GM12878 (cell line): ENCODE data around the gene RPS6KA4. TPM values are rescaled to one million over a fixed set of nuclear protein-coding genes. Genes with fewer than 3 reads are reported as not detected.

Experiments used
- ATAC-seq: fragments of 200-7000 bp; cut with Tn5 transposase; 3 replicates; pipeline ENCODE4 v1.9.1; 2020; ENCODE audit warnings: mild to moderate bottlenecking, moderate library complexity
- BruUV-seq: library from RNA; stranded (reverse); fragments of 400-500 nt; replicated peaks from 2 replicates; lab custom pipeline; 2021; lab: Mats Ljungman, UMichigan
- CTCF ChIA-PET: fragments of 300-600 bp; sonication (Branson Sonifier 250); formaldehyde crosslinking; extraction: SDS; loops from one replicate; lab custom pipeline; 2021; ENCODE audit warnings: inconsistent platforms; lab: Yijun Ruan, JAX
- POLR2A ChIA-PET: fragments of 350-600 bp; formaldehyde crosslinking; extraction: SDS; loops from one replicate; lab custom pipeline; 2021; ENCODE audit warnings: inconsistent platforms; lab: Charles Lee
- RAD21 ChIA-PET: fragments of 300-600 bp; sonication (Branson Sonifier 250); formaldehyde crosslinking; loops from one replicate; lab custom pipeline; 2023; ENCODE audit warnings: antibody characterized with exemption; ENCODE audit not compliant: unreplicated experiment; lab: Charles Lee
- SMC1A ChIA-PET: fragments of 300-600 bp; sonication (Branson Sonifier 250); formaldehyde crosslinking; loops from one replicate; lab custom pipeline; 2023; ENCODE audit not compliant: unreplicated experiment, uncharacterized antibody; lab: Charles Lee
- DNase-seq: peaks from one replicate; pipeline ENCODE4 v3.0.0-alpha.2; 2011; ENCODE audit warnings: low read depth, low spot score
- FAIRE-seq: peaks from 3 replicates; lab custom pipeline; 2011; peaks lifted over from hg19 to GRCh38; lab: Jason Lieb, UNC
- H2AFZ ChIP-seq: 2 replicates; pipeline ENCODE4 v1.6.0; 2011; ENCODE audit warnings: low read depth, low read length, control low read depth; ENCODE audit not compliant: control insufficient read depth
- H3K27ac ChIP-seq: 2 replicates; pipeline ENCODE4 v1.5.1; 2011; ENCODE audit warnings: control low read depth; ENCODE audit not compliant: control insufficient read depth, insufficient read depth
- H3K27me3 ChIP-seq, 2 experiments: replicated peaks in 1 of 2; 2 replicates each; pipeline versions ENCODE4 v1.6.0 to v1.6.1; 2011; ENCODE audit warnings: low read length in 1 of 2; ENCODE audit not compliant: control insufficient read depth in 2 of 2, insufficient read depth in 2 of 2
- H3K36me3 ChIP-seq, 2 experiments: 2 replicates each; pipeline ENCODE4 v1.5.1; 2011; ENCODE audit warnings: low read length in 1 of 2; ENCODE audit not compliant: control insufficient read depth in 2 of 2, insufficient read depth in 2 of 2
- H3K4me1 ChIP-seq: 2 replicates; pipeline ENCODE4 v1.6.1; 2011; ENCODE audit warnings: mild to moderate bottlenecking, low read length, moderate library complexity, mixed read lengths; ENCODE audit not compliant: control insufficient read depth, insufficient read depth
- H3K4me2 ChIP-seq: 2 replicates; pipeline ENCODE4 v1.6.0; 2011; ENCODE audit warnings: control low read depth; ENCODE audit not compliant: control insufficient read depth, insufficient read depth
- H3K4me3 ChIP-seq: fragments of 200-600 bp; sonication (generic); 2 replicates; pipeline ENCODE4 v1.5.1; 2016
- H3K79me2 ChIP-seq: 2 replicates; pipeline ENCODE4 v1.6.0; 2011; ENCODE audit warnings: low read length; ENCODE audit not compliant: control insufficient read depth, insufficient read depth
- H3K9ac ChIP-seq: 2 replicates; pipeline ENCODE4 v1.8.0; 2011; ENCODE audit warnings: low read length, control low read depth, mixed read lengths; ENCODE audit not compliant: control insufficient read depth, insufficient read depth
- H3K9me3 ChIP-seq: replicated peaks from 3 replicates; pipeline ENCODE4 v1.5.1; 2011; ENCODE audit warnings: mild to moderate bottlenecking, low read length; ENCODE audit not compliant: control insufficient read depth, insufficient read depth
- H4K20me1 ChIP-seq: 2 replicates; pipeline ENCODE4 v1.6.0; 2011; ENCODE audit not compliant: control insufficient read depth, insufficient read depth
- CHD1 ChIP-seq: IDR thresholded peaks from 2 replicates; pipeline ENCODE4 v1.6.1; 2012; ENCODE audit warnings: low read depth, low read length, improper control_type of control experiment
- CHD4 ChIP-seq: fragments of 200-600 bp; sonication (generic); IDR thresholded peaks from 2 replicates; pipeline ENCODE4 v1.6.1; 2016; ENCODE audit warnings: mild to moderate bottlenecking
- IKZF2 ChIP-seq, 2 experiments: fragments of 450-650 bp; IDR thresholded peaks; 2 replicates each; pipeline ENCODE4 v1.6.1; 2017; ENCODE audit warnings: mild to moderate bottlenecking in 2 of 2, moderate library complexity in 2 of 2
- JUNB ChIP-seq: IDR thresholded peaks from 2 replicates; pipeline ENCODE4 v1.6.1; 2016; ENCODE audit warnings: antibody characterized with exemption, mild to moderate bottlenecking
- LARP7 ChIP-seq: fragments of 450-650 bp; IDR thresholded peaks from 2 replicates; pipeline ENCODE4 v1.6.1; 2017; ENCODE audit warnings: mild to moderate bottlenecking
- MTA3 ChIP-seq: IDR thresholded peaks from 2 replicates; pipeline ENCODE4 v1.6.1; 2012; ENCODE audit warnings: low read length, inconsistent platforms, borderline replicate concordance
- PAX5 ChIP-seq: IDR thresholded peaks from 2 replicates; pipeline ENCODE4 v1.6.1; 2011; ENCODE audit warnings: low read depth, low read length, borderline replicate concordance
- POLR2AphosphoS2 ChIP-seq: IDR thresholded peaks from 2 replicates; pipeline ENCODE4 v1.6.1; 2011; ENCODE audit warnings: low read depth, mild to moderate bottlenecking, low read length, improper control_type of control experiment, moderate library complexity
- RAD21 ChIP-seq: IDR thresholded peaks from 2 replicates; pipeline ENCODE4 v1.6.1; 2011; ENCODE audit warnings: mild to moderate bottlenecking, low read depth, low read length, moderate library complexity; ENCODE audit not compliant: insufficient read depth
- SMC3 ChIP-seq: IDR thresholded peaks from 2 replicates; pipeline ENCODE4 v1.6.1; 2011; ENCODE audit warnings: low read length, improper control_type of control experiment, borderline replicate concordance
- SUPT20H ChIP-seq: IDR thresholded peaks from 2 replicates; pipeline ENCODE4 v1.6.1; 2011; ENCODE audit warnings: low read depth, mild to moderate bottlenecking, low read length, moderate library complexity, borderline replicate concordance; ENCODE audit not compliant: control insufficient read depth
- TCF12 ChIP-seq: IDR thresholded peaks from 2 replicates; pipeline ENCODE4 v1.6.1; 2011; ENCODE audit warnings: low read depth, mild to moderate bottlenecking, low read length
- YY1 ChIP-seq: IDR thresholded peaks from 2 replicates; pipeline ENCODE4 v1.6.1; 2011; ENCODE audit warnings: low read depth, mild to moderate bottlenecking, low read length
- ZNF207 ChIP-seq: fragments of 450-650 bp; IDR thresholded peaks from 2 replicates; pipeline ENCODE4 v1.6.1; 2014; ENCODE audit warnings: antibody characterized with exemption, mild to moderate bottlenecking, borderline replicate concordance
- WGBS: methylation state at CpG from one replicate; pipeline ENCODE4 v1.1.6; 2016; ENCODE audit warnings: low lambda C conversion rate; ENCODE audit not compliant: insufficient replicate concordance, insufficient coverage; ENCODE audit errors: missing lambda C conversion rate; 5-methylcytosine and 5-hydroxymethylcytosine counted together
- in situ Hi-C: fragments of 300-500 bp; cut with MboI; formaldehyde crosslinking; loops from 9 replicates; pipeline ENCODE4 v1.14.3; 2018; ENCODE audit warnings: mixed read lengths
- intact Hi-C: fragments of 100-400 bp; cut with micrococcal nuclease; formaldehyde crosslinking; loops from one replicate; pipeline ENCODE4 v1.14.2; 2022; ENCODE audit not compliant: unreplicated experiment
- polyA plus RNA-seq, 11 experiments: library from polyadenylated mRNA; depleted of rRNA in 4 of 11; unstranded in 6 of 11; stranded (reverse) in 5 of 11; fragments of >200 nt; fragmentation: Nextera tagmentation in 4 of 11; fragmentation: Illumina TruSeq in 1 of 11; extraction: Ambion mirVana in 4 of 11; extraction: Trizol in 1 of 11; gene quantifications; 1 replicate in 1 of 11; 2 replicates in 10 of 11; pipeline versions ENCODE4 v1.2.1 to v1.2.3, GENCODE V29; 2011 to 2016; ENCODE audit warnings: inconsistent platforms in 2 of 11, missing spikeins in 2 of 11, low read depth in 1 of 11
- total RNA-seq, 4 experiments: library from RNA; depleted of rRNA in 3 of 4; stranded (reverse); fragments of >200 nt in 3 of 4; fragmentation: Illumina TruSeq in 1 of 4; extraction: Trizol in 1 of 4; gene quantifications; 2 replicates each; pipeline versions ENCODE4 v1.2.1 to v1.2.3, GENCODE V29; 2013 to 2021
- TF ChIP-seq, protein P1 (sequence below): IDR thresholded peaks from 2 replicates; pipeline ENCODE4 v1.6.1; 2012; ENCODE audit warnings: improper control_type of control experiment, low read depth, low read length; ENCODE audit not compliant: insufficient replicate concordance
- TF ChIP-seq, protein P2 (sequence below): fragments of 450-650 bp; IDR thresholded peaks from 2 replicates; pipeline ENCODE4 v1.6.1; 2017; ENCODE audit warnings: low read depth, mild to moderate bottlenecking, moderate library complexity

The RPS6KA4 gene
- total and polyA plus RNA-seq, 10 of the 15 experiments (the other 5 are each of a cell fraction or from before 2014, with no cell fraction given) = 0.34 to 32.6 (median 11.3) TPM

DNA sequence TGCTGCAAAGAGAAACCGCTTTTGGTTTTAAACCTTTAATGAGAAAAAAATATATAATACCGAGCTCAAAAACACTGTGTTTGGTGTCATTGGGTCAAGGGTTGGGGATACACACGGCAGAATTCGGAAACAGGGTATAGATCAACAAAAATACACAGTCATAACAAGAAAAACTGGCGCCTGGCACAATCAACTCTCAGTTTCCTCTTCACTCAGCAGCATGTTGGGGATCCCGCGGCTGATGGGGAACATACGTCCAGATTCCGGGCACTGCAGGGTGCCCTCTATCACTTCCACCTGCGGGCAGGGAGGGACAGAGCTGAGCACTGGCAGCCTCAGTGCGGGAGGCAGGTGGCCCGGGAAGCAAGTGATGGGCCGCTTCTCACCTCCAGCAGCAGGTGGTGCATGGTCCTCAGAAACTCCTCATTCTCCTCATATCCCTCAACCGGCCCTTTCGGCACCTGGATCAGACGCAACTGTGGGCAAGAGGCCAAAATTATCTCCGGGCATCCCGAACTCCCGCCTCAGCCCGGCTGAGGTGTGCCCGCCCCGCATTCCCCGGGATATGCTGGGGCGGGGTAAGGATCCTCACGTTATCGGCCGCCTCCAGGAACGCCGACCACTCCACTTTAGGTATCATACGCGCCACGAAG, 42.2 kb upstream of the RPS6KA4 start:
- H4K20me1 ChIP-seq = no peaks in the 10 kb centered on the region
- RAD21 ChIA-PET = interaction anchor here (0.5 to 5.6 kb wide), 19 partner anchors 12 to 486 kb away, joined by 3 to 176 read pairs (median 7); partner anchors contain the start of genes BAD, CATSPERZ, CCDC88B and ESRRA
- CTCF ChIA-PET = interaction anchor here (0.7 to 5.9 kb wide), 21 partner anchors 10 to 455 kb away, joined by 3 to 228 read pairs (median 6); partner anchors contain the start of genes BAD, CCDC88B, ESRRA and FERMT3
- in situ Hi-C loops (no loop called here), intact Hi-C loops (loop anchor here (1.0 to 5.0 kb wide), 5 partner anchors 10 to 132 kb away; partner anchors contain the start of genes CCDC88B and RPS6KA4)
- H3K4me3 ChIP-seq = peak overlapping the region; percentile 80
- H2AFZ ChIP-seq = peak overlapping the region; percentile 56
- peak; percentile 17 for ATAC-seq
- FAIRE-seq = peak; percentile 18
- WGBS = 1% methylated on average over 32 of the region's 32 CpGs
- H3K27me3 ChIP-seq = no peaks in the 10 kb centered on the region
- peak overlapping the region; percentile 88 for H3K4me2 ChIP-seq
- H3K27ac ChIP-seq = peak overlapping the region; percentile 99
- H3K9ac ChIP-seq = peak overlapping the region; percentile 98
- POLR2A ChIA-PET = interaction anchor here (0.5 to 3.5 kb wide), 17 partner anchors 10 to 777 kb away, joined by 3 to 42 read pairs (median 10); partner anchors contain the start of genes BAD, CCDC88B, ESRRA and FERMT3
- no peaks in the 10 kb centered on the region for H3K9me3 ChIP-seq
- BruUV-seq = TSS peak; percentile 100
- no peak for DNase-seq
- SMC1A ChIA-PET = interaction anchor here (0.9 to 5.3 kb wide), 9 partner anchors 10 to 42 kb away, joined by 3 to 71 read pairs (median 10); partner anchors contain the start of genes BAD, CCDC88B, ESRRA and GPR137
- H3K4me1 ChIP-seq = peaks cover 9% of the 10 kb centered on the region
- peaks cover 0 to 8% of the 10 kb centered on the region in 2 experiments; a peak in 3 of 4 replicates for H3K36me3 ChIP-seq
- H3K79me2 ChIP-seq = peaks cover 26% of the 10 kb centered on the region
- TF ChIP-seq, protein P1, sequence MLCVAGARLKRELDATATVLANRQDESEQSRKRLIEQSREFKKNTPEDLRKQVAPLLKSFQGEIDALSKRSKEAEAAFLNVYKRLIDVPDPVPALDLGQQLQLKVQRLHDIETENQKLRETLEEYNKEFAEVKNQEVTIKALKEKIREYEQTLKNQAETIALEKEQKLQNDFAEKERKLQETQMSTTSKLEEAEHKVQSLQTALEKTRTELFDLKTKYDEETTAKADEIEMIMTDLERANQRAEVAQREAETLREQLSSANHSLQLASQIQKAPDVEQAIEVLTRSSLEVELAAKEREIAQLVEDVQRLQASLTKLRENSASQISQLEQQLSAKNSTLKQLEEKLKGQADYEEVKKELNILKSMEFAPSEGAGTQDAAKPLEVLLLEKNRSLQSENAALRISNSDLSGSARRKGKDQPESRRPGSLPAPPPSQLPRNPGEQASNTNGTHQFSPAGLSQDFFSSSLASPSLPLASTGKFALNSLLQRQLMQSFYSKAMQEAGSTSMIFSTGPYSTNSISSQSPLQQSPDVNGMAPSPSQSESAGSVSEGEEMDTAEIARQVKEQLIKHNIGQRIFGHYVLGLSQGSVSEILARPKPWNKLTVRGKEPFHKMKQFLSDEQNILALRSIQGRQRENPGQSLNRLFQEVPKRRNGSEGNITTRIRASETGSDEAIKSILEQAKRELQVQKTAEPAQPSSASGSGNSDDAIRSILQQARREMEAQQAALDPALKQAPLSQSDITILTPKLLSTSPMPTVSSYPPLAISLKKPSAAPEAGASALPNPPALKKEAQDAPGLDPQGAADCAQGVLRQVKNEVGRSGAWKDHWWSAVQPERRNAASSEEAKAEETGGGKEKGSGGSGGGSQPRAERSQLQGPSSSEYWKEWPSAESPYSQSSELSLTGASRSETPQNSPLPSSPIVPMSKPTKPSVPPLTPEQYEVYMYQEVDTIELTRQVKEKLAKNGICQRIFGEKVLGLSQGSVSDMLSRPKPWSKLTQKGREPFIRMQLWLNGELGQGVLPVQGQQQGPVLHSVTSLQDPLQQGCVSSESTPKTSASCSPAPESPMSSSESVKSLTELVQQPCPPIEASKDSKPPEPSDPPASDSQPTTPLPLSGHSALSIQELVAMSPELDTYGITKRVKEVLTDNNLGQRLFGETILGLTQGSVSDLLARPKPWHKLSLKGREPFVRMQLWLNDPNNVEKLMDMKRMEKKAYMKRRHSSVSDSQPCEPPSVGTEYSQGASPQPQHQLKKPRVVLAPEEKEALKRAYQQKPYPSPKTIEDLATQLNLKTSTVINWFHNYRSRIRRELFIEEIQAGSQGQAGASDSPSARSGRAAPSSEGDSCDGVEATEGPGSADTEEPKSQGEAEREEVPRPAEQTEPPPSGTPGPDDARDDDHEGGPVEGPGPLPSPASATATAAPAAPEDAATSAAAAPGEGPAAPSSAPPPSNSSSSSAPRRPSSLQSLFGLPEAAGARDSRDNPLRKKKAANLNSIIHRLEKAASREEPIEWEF = no peak
- TF ChIP-seq TCF12 (0 out of 2 replicates have a peak, but pooled peaks have one; percentile 16), RAD21 (0 out of 2 replicates have a peak, but pooled peaks have one; percentile 16), JUNB (peak; percentile 71), SUPT20H (no peak), MTA3 (0 out of 2 replicates have a peak, but pooled peaks have one; percentile 7), ZNF207 (no peak), YY1 (no peak), CHD4 (no peak), PAX5 (no peak), IKZF2 (IDR thresholded peaks at IDR 0.05) (peak in 1 of 2 experiments; percentile 12; a peak in 2 of 4 replicates), SMC3 (0 out of 2 replicates have a peak, but pooled peaks have one; percentile 4), LARP7 (peak; percentile 69; the same call in 1 of the 2 replicates), CHD1 (0 out of 2 replicates have a peak, but pooled peaks have one; percentile 11), POLR2AphosphoS2 (no peak; the same call in 1 of the 2 replicates)
- TF ChIP-seq, protein P2, sequence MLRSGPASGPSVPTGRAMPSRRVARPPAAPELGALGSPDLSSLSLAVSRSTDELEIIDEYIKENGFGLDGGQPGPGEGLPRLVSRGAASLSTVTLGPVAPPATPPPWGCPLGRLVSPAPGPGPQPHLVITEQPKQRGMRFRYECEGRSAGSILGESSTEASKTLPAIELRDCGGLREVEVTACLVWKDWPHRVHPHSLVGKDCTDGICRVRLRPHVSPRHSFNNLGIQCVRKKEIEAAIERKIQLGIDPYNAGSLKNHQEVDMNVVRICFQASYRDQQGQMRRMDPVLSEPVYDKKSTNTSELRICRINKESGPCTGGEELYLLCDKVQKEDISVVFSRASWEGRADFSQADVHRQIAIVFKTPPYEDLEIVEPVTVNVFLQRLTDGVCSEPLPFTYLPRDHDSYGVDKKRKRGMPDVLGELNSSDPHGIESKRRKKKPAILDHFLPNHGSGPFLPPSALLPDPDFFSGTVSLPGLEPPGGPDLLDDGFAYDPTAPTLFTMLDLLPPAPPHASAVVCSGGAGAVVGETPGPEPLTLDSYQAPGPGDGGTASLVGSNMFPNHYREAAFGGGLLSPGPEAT = no peak
